ENCODE data around the gene SLC45A2.

Gene SLC45A2

DNA sequence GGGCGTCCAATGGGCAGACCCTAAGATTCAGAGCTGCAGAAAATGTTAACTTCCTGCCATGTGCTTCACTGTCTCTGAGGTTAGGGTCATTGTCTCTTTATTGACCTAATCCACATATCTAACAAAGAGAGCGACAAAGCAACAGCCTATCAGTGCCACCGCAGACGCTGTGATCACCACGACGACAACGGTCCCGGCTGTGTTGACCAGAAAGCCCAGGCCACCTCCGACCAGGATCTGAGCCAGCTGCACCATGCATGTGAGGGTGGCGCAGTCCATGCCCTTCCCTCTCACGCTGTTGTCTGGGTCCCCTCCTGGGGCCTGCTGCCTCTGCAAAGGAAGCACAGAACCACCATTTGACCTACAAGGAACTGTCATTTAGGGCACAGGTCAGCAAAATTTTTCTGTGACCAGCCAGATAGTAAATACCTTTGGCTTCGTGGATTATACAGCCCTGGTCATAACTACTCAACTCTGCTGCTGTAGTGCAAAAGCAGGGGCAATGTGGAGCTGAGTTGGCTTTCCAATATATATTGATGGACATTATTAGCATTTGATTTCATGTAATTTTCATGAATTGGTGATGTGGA, 39.9 kb downstream of the SLC45A2 start:
- TF ChIP-seq, protein P1, sequence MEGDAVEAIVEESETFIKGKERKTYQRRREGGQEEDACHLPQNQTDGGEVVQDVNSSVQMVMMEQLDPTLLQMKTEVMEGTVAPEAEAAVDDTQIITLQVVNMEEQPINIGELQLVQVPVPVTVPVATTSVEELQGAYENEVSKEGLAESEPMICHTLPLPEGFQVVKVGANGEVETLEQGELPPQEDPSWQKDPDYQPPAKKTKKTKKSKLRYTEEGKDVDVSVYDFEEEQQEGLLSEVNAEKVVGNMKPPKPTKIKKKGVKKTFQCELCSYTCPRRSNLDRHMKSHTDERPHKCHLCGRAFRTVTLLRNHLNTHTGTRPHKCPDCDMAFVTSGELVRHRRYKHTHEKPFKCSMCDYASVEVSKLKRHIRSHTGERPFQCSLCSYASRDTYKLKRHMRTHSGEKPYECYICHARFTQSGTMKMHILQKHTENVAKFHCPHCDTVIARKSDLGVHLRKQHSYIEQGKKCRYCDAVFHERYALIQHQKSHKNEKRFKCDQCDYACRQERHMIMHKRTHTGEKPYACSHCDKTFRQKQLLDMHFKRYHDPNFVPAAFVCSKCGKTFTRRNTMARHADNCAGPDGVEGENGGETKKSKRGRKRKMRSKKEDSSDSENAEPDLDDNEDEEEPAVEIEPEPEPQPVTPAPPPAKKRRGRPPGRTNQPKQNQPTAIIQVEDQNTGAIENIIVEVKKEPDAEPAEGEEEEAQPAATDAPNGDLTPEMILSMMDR (IDR thresholded peaks at IDR 0.05; ENCODE audit: borderline replicate concordance, insufficient read depth, low read depth, low read length), result no peak
- H3K4me3 ChIP-seq (ENCODE audit: low read depth, low read length), result no peak overlapping the region

DNA sequence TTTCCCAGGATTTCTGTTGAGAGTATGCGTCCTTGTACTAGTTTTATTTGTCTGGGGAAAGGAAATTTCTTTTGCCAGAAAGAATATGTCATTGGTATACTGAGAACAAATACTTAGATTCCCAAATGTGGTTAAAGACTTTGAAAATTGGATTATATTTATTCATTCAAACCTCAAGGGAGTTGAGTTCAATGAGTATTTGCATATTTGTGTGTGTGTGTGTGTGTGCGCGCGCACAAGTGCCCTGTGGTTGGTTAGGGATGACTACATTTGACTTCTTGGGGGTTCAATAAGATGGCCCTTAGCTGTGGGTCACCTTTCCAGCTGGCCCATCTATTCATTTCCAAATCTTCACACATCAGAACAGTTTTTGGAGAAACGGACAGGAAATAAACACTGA, 43.4 kb downstream of the SLC45A2 start:
- H3K4me3 ChIP-seq (ENCODE audit: low read depth, low read length), result no peak overlapping the region
- TF ChIP-seq, protein P1 (IDR thresholded peaks at IDR 0.05; ENCODE audit: borderline replicate concordance, insufficient read depth, low read depth, low read length), result no peak

DNA sequence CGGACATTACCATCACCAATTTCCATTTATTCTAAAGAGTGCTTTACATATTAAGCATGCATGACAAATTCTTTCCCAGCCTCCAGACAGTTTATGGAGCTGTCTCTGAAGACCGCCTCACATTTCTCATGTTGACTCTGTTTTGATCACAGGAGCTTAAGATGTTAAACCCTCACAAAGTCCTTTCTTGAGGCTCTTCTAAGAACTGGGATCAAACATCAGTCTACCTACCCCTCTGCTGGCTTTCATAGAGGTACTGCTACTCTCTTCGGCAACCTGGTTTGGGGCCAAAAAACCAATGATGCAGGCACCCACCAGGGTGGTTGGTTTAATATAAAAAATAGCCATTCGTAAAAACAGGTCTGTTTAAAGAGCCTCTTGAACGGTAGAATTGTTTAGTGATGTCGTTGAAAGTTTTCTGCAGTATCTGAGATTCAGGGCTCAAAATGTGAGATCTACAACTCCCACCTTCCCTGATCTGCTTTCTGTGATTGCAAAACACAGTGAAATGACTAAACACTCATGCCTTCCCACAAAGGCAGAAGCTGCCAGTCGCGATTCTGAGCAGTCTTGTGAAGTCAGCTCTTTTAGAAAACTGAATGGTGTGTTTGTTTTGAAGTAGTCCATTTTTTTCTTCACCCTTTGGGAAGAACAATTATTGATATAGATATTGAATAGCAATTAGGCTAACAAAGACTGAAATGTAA, 44.8 kb downstream of the SLC45A2 start:
- TF ChIP-seq, protein P1 (IDR thresholded peaks at IDR 0.05; ENCODE audit: borderline replicate concordance, insufficient read depth, low read depth, low read length), result no peak
- H3K4me3 ChIP-seq (ENCODE audit: low read depth, low read length), result no peak overlapping the region

DNA sequence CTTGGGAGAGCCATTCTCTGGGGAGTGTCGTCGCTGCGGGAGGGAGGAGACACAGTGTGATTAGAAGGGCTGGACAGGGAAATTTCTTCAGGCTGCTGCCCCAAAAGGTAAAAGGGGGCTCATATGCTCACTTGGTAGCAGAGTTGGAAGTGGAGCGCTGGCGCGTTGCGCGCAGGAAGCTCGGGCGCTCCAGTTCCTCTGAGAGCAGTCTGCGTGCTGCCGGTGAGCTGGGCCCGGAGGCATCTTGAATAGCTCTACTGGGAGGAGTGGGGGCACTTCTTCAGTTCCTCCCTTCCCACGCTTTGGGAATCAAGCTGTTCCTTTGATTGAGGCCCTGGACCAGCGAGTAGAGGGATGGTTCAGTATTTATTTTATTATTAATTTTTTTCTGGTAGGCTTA, 45.6 kb downstream of the SLC45A2 start:
- TF ChIP-seq, protein P1 (IDR thresholded peaks at IDR 0.05; ENCODE audit: borderline replicate concordance, insufficient read depth, low read depth, low read length), result no peak
- no peak overlapping the region for H3K4me3 ChIP-seq (ENCODE audit: low read depth, low read length)

DNA sequence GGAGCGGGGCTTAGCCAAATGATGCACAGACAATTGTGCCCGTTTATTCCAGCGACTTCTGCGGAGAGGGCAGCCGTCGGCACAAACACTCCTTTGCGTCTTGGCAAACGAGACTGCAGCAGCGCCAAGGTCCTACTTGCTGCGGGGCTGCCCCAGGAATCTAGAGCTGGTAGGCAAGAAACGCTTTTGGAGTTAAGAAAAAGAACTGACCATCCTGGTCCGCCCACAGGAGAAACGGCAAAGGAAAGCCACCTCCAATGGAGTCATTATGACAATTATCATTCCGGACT, 46.0 kb downstream of the SLC45A2 start:
- TF ChIP-seq, protein P1 (IDR thresholded peaks at IDR 0.05; ENCODE audit: borderline replicate concordance, insufficient read depth, low read depth, low read length), result no peak
- H3K4me3 ChIP-seq (ENCODE audit: low read depth, low read length), result no peak overlapping the region

DNA sequence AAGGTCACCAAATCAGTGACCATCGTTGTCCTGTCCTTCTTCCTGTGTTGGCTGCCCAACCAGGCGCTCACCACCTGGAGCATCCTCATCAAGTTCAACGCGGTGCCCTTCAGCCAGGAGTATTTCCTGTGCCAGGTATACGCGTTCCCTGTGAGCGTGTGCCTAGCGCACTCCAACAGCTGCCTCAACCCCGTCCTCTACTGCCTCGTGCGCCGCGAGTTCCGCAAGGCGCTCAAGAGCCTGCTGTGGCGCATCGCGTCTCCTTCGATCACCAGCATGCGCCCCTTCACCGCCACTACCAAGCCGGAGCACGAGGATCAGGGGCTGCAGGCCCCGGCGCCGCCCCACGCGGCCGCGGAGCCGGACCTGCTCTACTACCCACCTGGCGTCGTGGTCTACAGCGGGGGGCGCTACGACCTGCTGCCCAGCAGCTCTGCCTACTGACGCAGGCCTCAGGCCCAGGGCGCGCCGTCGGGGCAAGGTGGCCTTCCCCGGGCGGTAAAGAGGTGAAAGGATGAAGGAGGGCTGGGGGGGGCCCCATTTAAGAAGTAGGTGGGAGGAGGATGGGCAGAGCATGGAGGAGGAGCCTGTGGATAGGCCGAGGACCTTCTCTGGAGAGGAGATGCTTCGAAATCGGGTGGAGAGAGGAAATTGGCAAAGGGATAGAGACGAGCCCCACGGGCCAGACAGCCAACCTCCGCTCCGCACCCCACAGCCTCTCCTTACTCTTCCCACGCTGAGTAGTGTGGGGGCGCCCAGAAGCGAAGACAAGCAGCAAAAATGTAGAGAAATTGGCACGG, 46.6 kb downstream of the SLC45A2 start:
- H3K4me3 ChIP-seq (ENCODE audit: low read depth, low read length), result no peak overlapping the region
- TF ChIP-seq, protein P1 (IDR thresholded peaks at IDR 0.05; ENCODE audit: borderline replicate concordance, insufficient read depth, low read depth, low read length), result no peak

Data from GM12875 (cell line).